AG04449 (cell line): ENCODE measurements around the gene LRBA.

Source experiments
- CTCF ChIA-PET: fragments of 350-600 bp; formaldehyde crosslinking; extraction: SDS; loops from one replicate; lab custom pipeline; 2021; ENCODE audit warnings: antibody characterized with exemption; lab: Yijun Ruan, JAX
- POLR2A ChIA-PET: fragments of 400-600, 350-600 bp; formaldehyde crosslinking; extraction: SDS; loops from one replicate; lab custom pipeline; 2020; ENCODE audit warnings: antibody characterized with exemption, inconsistent platforms; lab: Yijun Ruan, JAX
- DNase-seq: peaks from one replicate; pipeline ENCODE4 v3.0.0-alpha.2; 2010; ENCODE audit warnings: low read depth, low spot score
- H3K4me3 ChIP-seq: 2 replicates; pipeline ENCODE4 v1.5.1; 2011; ENCODE audit warnings: low read depth, mild to moderate bottlenecking, control low read depth, low read length
- TF ChIP-seq, protein P1 (sequence below): IDR thresholded peaks from one replicate; pipeline ENCODE4 v1.5.1; 2011; ENCODE audit warnings: mild to moderate bottlenecking, moderate library complexity, low read length, control low read depth, inconsistent platforms; ENCODE audit not compliant: insufficient read depth; ENCODE audit errors: missing control alignments

LRBA gene

DNA sequence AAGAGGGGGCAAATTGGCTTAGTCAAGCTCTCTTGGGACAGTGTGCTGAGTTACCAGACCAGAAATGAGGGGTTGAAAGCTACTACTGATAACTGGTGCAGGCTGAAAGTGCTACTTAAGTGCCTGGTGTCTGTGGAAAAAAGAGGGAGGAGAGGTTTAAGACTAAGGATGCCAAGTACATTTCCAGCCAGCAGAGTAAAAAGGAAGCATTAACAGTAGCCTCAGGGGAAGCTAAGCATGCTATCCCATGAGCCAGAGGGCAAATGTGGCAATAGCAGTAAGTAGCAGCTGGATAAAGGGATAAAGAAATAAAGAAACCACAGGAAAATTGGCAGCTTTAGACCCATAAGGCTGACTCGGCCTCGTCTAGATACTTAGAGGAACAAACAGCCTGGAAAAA, 629.5 kb downstream of the LRBA start:
- ChIA-PET POLR2A (no interaction called here), CTCF (interaction anchor here (1.2 to 1.7 kb wide), 2 partner anchors 17 to 91 kb away, joined by 3 to 4 read pairs; no protein-coding TSS in a partner anchor)
- H3K4me3 ChIP-seq: no peak overlapping the region
- peak; percentile 82 for DNase-seq
- TF ChIP-seq, protein P1, sequence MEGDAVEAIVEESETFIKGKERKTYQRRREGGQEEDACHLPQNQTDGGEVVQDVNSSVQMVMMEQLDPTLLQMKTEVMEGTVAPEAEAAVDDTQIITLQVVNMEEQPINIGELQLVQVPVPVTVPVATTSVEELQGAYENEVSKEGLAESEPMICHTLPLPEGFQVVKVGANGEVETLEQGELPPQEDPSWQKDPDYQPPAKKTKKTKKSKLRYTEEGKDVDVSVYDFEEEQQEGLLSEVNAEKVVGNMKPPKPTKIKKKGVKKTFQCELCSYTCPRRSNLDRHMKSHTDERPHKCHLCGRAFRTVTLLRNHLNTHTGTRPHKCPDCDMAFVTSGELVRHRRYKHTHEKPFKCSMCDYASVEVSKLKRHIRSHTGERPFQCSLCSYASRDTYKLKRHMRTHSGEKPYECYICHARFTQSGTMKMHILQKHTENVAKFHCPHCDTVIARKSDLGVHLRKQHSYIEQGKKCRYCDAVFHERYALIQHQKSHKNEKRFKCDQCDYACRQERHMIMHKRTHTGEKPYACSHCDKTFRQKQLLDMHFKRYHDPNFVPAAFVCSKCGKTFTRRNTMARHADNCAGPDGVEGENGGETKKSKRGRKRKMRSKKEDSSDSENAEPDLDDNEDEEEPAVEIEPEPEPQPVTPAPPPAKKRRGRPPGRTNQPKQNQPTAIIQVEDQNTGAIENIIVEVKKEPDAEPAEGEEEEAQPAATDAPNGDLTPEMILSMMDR: no peak

DNA sequence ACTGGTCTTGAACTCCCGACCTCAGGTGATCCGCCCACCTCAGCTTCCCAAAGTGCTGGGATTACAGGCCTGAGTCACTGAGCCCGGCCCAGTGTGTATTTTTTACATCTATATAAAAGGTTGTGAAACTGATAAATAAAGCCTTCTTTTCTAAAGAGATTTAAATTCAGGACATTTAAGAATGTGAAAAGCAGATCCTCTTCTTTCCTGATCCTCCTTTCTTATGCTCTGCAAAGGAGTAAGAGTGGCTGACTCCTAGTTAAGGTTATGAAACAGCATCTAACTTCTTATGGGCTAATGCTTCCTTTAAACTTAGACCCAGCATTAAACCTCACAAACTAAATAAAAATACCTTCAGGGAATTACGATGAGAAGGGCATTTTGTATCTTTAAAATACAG, 630.8 kb downstream of the LRBA start:
- ChIA-PET POLR2A (no interaction called here), CTCF (interaction anchor here (1.2 kb wide), 1 partner anchor 92 kb away, joined by 4 read pairs; no protein-coding TSS in a partner anchor)
- no peak overlapping the region for H3K4me3 ChIP-seq
- TF ChIP-seq, protein P1: no peak
- DNase-seq: no peak

DNA sequence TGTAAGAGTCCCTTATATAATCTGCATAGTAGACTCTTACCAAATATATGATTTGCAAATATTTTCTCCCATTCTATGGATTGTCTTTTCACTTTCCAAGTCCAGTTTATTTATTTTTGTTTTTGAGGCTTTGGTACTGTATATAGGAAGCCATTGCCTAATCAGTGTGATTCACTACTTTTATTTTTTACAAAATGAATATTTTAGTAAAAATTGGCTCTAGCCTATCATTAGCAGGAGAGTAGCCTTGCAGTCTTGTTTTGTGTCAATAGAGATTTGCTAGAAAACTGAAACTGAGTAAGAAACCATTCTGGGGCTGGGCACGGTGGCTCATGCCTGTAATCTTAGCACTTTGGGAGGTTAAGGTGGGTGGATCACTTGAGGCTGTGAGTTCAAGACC, 633.1 kb downstream of the LRBA start:
- ChIA-PET CTCF (no interaction called here), POLR2A (no interaction called here)
- DNase-seq: peak; percentile 36
- TF ChIP-seq, protein P1: no peak
- no peak overlapping the region for H3K4me3 ChIP-seq

DNA sequence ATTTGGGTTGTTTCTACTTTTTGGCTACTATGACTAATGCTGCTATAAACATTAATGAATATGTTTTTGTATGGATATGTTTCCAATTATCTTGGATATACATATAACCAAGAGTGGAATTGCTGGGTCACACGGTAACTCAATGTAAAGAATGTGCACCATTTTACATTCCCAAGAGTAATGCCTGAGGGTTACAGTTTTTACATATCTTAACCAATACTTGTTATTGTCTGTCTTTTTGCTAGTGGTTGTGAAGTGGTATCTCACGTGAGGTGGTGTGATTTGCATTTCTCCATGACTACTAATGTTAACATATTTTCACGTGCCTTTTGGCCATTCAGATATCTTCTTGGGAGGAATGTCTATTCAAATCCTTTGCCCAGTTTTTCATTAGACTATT, 633.5 kb downstream of the LRBA start:
- ChIA-PET CTCF (no interaction called here), POLR2A (no interaction called here)
- no peak overlapping the region for H3K4me3 ChIP-seq
- no peak for DNase-seq
- TF ChIP-seq, protein P1: no peak

DNA sequence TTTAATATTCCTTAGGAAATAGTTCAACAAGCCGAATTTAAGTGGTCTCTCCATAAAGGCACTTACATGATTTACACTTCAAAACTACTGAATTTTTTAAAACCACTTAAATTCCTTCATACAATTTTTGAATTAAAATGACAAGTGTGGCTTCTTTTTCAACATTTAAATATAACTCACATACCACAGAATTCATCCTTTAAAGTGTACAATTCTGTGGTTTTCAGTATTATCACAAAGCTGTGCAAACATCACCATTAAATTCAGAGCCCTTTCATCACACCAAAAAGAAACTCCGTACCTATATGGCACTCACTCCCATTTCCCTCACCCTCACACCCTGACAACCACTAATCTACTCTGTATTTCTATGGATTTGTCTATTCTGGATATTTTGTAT, 634.0 kb downstream of the LRBA start:
- ChIA-PET CTCF (no interaction called here), POLR2A (no interaction called here)
- no peak for DNase-seq
- TF ChIP-seq, protein P1: no peak
- no peak overlapping the region for H3K4me3 ChIP-seq

DNA sequence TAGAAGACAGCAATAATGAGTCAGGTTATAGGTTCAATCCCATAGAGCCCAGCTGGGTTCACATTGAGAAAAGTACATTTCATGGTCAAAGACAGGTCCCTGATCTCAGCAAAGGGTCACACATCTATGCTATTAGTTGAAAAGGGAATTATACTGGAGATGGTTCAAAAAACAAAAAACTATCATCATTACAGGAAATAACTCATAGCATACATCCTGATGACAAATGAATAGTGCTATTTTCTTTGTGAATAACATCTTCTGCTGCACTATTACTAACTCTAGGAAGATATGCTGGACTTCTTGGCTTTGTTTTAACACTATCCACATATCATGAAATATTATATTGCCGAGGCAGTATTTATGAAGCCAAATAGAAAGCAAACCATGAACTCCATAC, 635.6 kb downstream of the LRBA start:
- TF ChIP-seq, protein P1: no peak
- POLR2A ChIA-PET: no interaction called here
- H3K4me3 ChIP-seq: no peak overlapping the region
- no peak for DNase-seq
- CTCF ChIA-PET: no interaction called here
